Mesodermal cell (in vitro differentiated cells): Measurements from ENCODE around the gene ZNF75A.

Experiments
- H3K27ac ChIP-seq: 2 replicates; pipeline ENCODE4 v1.7.0; 2013; ENCODE audit warnings: mild to moderate bottlenecking, low read depth, low read length, moderate library complexity; ENCODE audit not compliant: severe bottlenecking
- H3K36me3 ChIP-seq: 2 replicates; pipeline ENCODE4 v1.7.1; 2013; ENCODE audit warnings: mild to moderate bottlenecking, low read length, moderate library complexity; ENCODE audit not compliant: control insufficient read depth, insufficient read depth
- H3K4me1 ChIP-seq: one replicate; pipeline ENCODE4 v1.7.1; 2013; ENCODE audit warnings: mild to moderate bottlenecking, low read length; ENCODE audit not compliant: insufficient read depth, control insufficient read depth, poor library complexity, severe bottlenecking
- H3K4me3 ChIP-seq: 2 replicates; pipeline ENCODE4 v1.7.0; 2013; ENCODE audit warnings: low read length, control low read depth, mild to moderate bottlenecking; ENCODE audit not compliant: insufficient read depth, poor library complexity, severe bottlenecking; ENCODE audit errors: extremely low read depth
- H3K9me3 ChIP-seq: 2 replicates; pipeline ENCODE4 v1.7.1; 2013; ENCODE audit warnings: mild to moderate bottlenecking, low read length, moderate library complexity; ENCODE audit not compliant: control insufficient read depth
- WGBS, 2 experiments: methylation state at CpG; one replicate each; pipeline ENCODE4 v1.1.5; 2013; ENCODE audit warnings: missing lambda C conversion rate in 2 of 2; ENCODE audit not compliant: insufficient coverage in 2 of 2; 5-methylcytosine and 5-hydroxymethylcytosine counted together

Gene ZNF75A

DNA sequence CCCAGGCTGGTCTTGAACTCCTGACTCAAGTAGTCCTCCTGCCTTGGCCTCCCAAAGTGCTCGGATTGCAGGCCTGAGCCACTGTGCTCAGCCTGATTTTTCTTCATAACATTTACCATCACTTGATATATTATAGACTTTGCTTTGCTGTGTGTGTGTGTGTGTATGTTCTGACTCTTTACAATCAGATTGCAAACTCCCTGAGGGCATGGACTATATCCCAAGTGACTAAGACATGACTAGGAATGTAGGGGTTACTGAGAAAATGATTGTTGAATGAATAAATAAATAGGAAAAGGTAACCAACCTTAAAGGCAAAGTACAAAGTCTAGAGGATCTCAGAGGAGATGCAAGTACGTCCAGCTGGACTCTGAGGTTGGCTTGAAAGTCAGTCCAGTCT is 40.7 kb downstream of the ZNF75A start:
- Histone ChIP-seq H3K4me1 (no peaks in the 10 kb centered on the region), H3K9me3 (no peaks in the 10 kb centered on the region), H3K27ac (no peak overlapping the region), H3K36me3 (no peaks in the 10 kb centered on the region), H3K4me3 (no peak overlapping the region)
- WGBS, 2 experiments: 58 to 100% methylated on average over 1 to 2 of the region's 2 CpGs

DNA sequence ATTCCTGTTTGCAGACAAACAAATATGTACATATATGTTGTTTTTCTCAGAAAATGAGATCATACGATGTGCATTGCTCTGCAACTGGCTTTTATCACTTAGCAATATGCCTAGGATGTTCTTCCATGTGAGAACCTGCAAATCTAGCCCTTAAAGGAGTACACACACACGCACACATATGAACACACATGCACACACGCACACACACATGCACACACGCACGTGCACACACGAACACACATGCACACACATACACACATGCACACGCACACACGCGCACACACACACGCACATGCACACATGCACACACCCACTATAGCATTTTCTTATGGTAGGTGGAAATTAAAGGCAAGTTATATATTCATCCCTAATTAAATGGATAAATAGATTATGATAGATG is 42.3 kb downstream of the ZNF75A start:
- 82 to 86% methylated on average over 1 to 4 of the region's 10 CpGs for WGBS, 2 experiments
- H3K27ac ChIP-seq: no peak overlapping the region
- H3K9me3 ChIP-seq: no peaks in the 10 kb centered on the region
- H3K36me3 ChIP-seq: no peaks in the 10 kb centered on the region
- H3K4me3 ChIP-seq: no peak overlapping the region
- no peaks in the 10 kb centered on the region for H3K4me1 ChIP-seq

DNA sequence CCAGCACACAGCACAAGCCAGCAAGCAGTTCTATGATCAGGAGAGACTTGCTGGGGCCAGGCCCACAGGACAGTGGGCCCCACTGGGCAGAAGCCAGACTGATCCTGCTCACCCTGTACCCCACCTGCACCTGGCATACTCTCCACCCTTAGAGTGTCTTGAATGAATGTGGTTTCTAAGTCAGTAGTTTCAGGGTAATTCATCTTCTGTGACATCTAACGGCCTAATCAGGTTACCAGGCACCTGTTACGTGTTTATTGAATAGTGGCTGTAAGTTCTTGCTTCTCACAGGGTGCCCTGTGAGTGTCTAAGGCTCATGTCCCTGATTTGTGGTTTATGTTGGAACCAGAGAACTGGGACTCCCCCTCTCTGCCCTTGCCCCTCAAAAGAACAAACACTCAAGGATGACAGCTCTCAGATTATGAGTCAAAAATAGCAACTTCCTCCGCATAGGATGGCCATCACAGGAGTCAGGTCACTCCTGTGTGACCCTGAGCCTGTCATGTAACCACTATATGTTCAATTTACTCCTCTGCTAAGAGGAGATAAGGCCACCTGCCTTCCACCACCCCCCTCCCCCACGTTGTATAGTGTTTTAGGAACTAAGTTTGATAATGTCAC is 43.4 kb downstream of the ZNF75A start:
- 76 to 94% methylated on average over 2 to 3 of the region's 4 CpGs for WGBS, 2 experiments
- H3K4me1 ChIP-seq: no peaks in the 10 kb centered on the region
- H3K27ac ChIP-seq: no peak overlapping the region
- H3K9me3 ChIP-seq: no peaks in the 10 kb centered on the region
- no peaks in the 10 kb centered on the region for H3K36me3 ChIP-seq
- H3K4me3 ChIP-seq: no peak overlapping the region

DNA sequence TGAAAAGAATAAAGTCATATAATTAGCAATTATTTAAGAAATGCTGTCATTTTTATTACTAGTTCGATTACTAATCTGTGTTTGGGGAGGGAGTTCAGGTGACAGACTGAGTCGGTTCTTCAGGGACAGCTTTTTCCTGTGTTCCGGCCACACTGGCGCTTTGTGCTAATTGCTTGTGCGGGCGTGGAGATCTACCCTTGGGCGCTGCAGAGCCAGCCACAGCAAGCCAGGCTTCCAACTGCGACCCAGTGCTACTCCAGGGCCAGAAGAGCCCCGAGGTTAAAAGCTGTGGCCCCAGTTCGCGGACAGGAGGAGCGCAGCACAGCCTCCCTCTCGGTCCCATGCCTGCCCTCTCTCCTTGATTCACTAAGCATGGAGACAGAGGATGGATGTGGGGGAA is 43.9 kb downstream of the ZNF75A start:
- 72 to 76% methylated on average over 6 to 10 of the region's 13 CpGs for WGBS, 2 experiments
- Histone ChIP-seq H3K4me1 (no peaks in the 10 kb centered on the region), H3K9me3 (no peaks in the 10 kb centered on the region), H3K4me3 (no peak overlapping the region), H3K36me3 (no peaks in the 10 kb centered on the region), H3K27ac (no peak overlapping the region)

DNA sequence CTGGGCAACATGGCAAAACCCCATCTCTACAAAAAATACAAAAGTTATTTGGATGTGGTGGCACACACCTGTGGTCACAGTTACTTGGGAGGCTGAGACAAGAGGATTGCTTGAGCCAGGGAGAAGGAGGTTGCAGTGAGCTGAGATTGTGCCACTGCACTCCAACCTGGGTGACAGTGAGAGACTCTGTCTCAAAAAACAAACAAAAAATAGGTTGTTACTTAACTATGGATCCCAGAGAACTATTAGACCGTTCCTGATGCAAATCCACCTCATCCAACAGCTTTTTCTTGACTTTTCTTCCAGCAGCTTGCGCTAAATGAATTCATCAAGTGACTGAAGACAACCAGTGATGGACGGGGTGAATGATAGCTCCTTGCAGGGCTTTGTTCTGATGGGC is 50.3 kb downstream of the ZNF75A start, which contains the start of gene OR2C1:
Gene OR2C1 (plus strand): TSS at position 301 of the 400 bp plus-strand sequence. CDS start 52 bp downstream, at position 353.
- WGBS, 2 experiments: 59 to 62% methylated on average over 2 to 3 of the region's 3 CpGs

DNA sequence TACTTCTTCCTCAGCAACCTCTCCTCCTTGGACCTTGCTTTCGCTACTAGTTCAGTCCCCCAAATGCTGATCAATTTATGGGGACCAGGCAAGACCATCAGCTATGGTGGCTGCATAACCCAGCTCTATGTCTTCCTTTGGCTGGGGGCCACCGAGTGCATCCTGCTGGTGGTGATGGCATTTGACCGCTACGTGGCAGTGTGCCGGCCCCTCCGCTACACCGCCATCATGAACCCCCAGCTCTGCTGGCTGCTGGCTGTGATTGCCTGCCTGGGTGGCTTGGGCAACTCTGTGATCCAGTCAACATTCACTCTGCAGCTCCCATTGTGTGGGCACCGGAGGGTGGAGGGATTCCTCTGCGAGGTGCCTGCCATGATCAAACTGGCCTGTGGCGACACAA is 50.8 kb downstream of the ZNF75A start:
- Histone ChIP-seq H3K36me3 (no peaks in the 10 kb centered on the region), H3K4me3 (no peak overlapping the region), H3K4me1 (no peaks in the 10 kb centered on the region), H3K9me3 (no peaks in the 10 kb centered on the region), H3K27ac (no peak overlapping the region)
- 87 to 90% methylated on average over 9 to 10 of the region's 10 CpGs for WGBS, 2 experiments

More for the DNA sequence above, 50.3 kb downstream of the ZNF75A start, which contains the start of gene OR2C1:
- Histone ChIP-seq H3K36me3 (no peaks in the 10 kb centered on the region), H3K4me1 (no peaks in the 10 kb centered on the region), H3K4me3 (no peak within 1 kb of the TSS), H3K27ac (no peak within 1 kb of the TSS), H3K9me3 (no peaks in the 10 kb centered on the region)

DNA sequence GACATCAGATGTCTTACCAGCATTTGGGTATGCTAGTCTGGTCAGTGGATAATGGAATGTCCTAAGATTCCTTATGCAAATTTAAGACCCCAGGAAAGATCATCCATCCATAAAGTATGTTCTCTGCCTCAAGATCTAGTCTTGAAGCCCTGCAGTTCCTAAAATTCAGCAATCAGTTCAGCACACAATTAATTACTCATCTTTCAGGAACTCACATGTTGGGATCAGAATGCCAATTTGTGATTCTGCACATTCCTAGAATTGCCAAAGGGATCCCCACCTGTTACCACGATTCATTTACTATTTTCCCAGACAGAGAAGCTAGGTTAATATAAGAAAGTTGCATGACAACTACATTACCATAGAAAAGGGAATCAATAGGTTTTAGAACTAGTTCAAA is 53.6 kb downstream of the ZNF75A start:
- Histone ChIP-seq H3K9me3 (no peaks in the 10 kb centered on the region), H3K4me1 (no peaks in the 10 kb centered on the region), H3K27ac (no peak overlapping the region), H3K4me3 (no peak overlapping the region), H3K36me3 (no peaks in the 10 kb centered on the region)
- no CpG with 5 or more reads among the region's 1 CpG for WGBS, 2 experiments

DNA sequence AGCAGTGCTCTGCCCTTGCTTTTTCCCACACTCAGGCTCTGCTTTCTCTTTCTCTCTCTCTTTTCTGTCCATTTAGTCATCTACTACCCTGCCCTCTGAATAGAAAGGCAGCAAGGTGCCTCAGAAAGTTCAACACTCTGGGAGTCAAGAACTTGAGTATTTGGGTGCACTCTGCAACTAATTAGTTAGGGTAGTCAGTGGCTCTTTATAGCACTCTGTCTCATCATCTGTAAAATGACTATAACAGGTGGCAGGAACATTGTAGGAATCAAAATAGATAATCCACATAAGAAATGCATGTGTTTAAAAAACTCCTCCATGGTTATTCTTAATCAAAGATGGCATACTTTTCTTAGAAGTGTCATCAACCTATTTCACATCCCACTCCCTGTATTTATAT is 57.6 kb downstream of the ZNF75A start:
- Histone ChIP-seq H3K36me3 (no peaks in the 10 kb centered on the region), H3K4me3 (no peak overlapping the region), H3K27ac (no peak overlapping the region), H3K4me1 (no peaks in the 10 kb centered on the region), H3K9me3 (no peaks in the 10 kb centered on the region)

DNA sequence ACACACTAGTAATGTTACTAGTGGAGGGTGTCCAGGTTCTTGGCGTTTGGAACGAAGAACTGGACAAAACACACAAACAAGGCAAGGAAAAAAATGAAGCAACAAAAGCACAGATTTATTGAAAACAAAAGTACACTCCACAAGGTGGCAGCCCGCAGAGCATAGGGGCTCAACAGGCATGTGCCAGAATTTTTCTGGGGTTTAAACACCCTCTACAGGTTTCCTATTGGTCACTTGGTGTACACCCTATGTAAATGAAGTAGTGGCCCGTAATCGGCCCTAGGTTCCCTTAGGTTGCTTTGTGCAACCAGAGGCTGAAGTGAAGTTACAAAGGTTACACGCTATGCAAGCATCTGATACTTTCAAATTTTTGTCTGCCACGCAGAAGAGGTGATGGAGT is 58.5 kb downstream of the ZNF75A start:
- H3K36me3 ChIP-seq: no peaks in the 10 kb centered on the region
- no peaks in the 10 kb centered on the region for H3K9me3 ChIP-seq
- H3K4me1 ChIP-seq: no peaks in the 10 kb centered on the region
- no peak overlapping the region for H3K4me3 ChIP-seq
- WGBS, 2 experiments: 83 to 87% methylated on average over 2 to 3 of the region's 7 CpGs
- H3K27ac ChIP-seq: no peak overlapping the region

DNA sequence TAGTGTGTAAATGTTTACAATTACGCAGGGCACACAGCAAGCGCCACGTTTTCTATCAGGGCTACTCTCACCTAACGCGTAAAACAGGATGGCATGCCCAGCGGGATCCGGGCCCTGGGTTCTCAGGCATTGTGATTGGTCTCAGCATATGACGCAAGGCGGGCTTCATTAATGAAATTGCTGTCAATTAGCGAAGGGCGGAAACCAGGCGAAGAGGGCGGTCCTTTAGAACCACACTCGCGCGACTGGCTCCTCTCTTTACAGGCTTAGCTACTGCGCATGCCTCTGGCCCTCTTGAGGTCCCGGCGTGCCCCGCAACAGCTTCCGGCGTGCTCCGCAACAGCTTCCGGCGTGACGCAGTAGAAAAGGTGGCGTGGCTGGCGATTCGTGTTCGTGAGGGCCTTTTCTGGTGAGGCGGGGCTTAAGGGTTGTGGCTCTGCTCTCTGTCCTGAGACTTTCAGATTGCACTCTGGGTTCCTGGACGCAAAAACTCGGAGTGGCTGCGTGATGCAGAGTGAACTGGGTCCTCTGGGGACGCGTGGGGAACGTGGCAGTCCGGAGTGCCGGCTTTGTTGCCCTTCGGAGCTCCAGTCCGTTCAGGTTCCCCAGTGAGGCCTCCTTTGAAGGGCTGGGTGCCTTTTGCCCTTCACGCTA is 59.6 kb downstream of the ZNF75A start:
- WGBS, 2 experiments: 91% methylated on average over 41 to 42 of the region's 42 CpGs
- H3K36me3 ChIP-seq: no peaks in the 10 kb centered on the region
- no peaks in the 10 kb centered on the region for H3K4me1 ChIP-seq
- no peak overlapping the region for H3K27ac ChIP-seq
- no peaks in the 10 kb centered on the region for H3K9me3 ChIP-seq
- H3K4me3 ChIP-seq: no peak overlapping the region
